Neural progenitor cell (in vitro differentiated cells): ENCODE results near the gene SLC25A13. TPM values are rescaled to one million over a fixed set of nuclear protein-coding genes. Genes with fewer than 3 reads are reported as not detected.

ENCODE experiments used
- DNase-seq: peaks from one replicate; pipeline ENCODE4 v3.0.0-alpha.2; 2016; ENCODE audit warnings: low spot score
- H2AFZ ChIP-seq: fragments of 200-600 bp; sonication (generic); replicated peaks from 2 replicates; pipeline ENCODE4 v1.6.1; 2016; ENCODE audit warnings: antibody characterized with exemption
- H3F3A ChIP-seq: fragments of 200-600 bp; sonication (generic); 2 replicates; pipeline ENCODE4 v1.6.1; 2016; ENCODE audit warnings: antibody characterized with exemption, low read depth
- H3K27ac ChIP-seq: fragments of 200-600 bp; sonication (generic); 2 replicates; pipeline ENCODE4 v1.5.1; 2016; ENCODE audit warnings: mild to moderate bottlenecking
- H3K27me3 ChIP-seq: fragments of 200-600 bp; sonication (generic); 2 replicates; pipeline ENCODE4 v1.6.1; 2016; ENCODE audit warnings: mild to moderate bottlenecking, moderate library complexity
- H3K36me3 ChIP-seq: fragments of 200-600 bp; sonication (generic); 2 replicates; pipeline ENCODE4 v1.5.1; 2016
- H3K4me1 ChIP-seq: fragments of 200-600 bp; sonication (generic); 2 replicates; pipeline ENCODE4 v1.6.1; 2016; ENCODE audit warnings: mixed run types
- H3K4me2 ChIP-seq: fragments of 200-600 bp; sonication (generic); 2 replicates; pipeline ENCODE4 v1.6.1; 2016
- H3K4me3 ChIP-seq: fragments of 200-600 bp; sonication (generic); 2 replicates; pipeline ENCODE4 v1.5.1; 2016
- H3K79me2 ChIP-seq: fragments of 200-600 bp; sonication (generic); 2 replicates; pipeline ENCODE4 v1.6.1; 2016; ENCODE audit warnings: low read depth
- H3K9ac ChIP-seq: fragments of 200-600 bp; sonication (generic); 2 replicates; pipeline ENCODE4 v1.6.1; 2016
- H3K9me3 ChIP-seq: fragments of 200-600 bp; sonication (generic); 2 replicates; pipeline ENCODE4 v1.5.1; 2016; ENCODE audit warnings: low read depth
- H4K20me1 ChIP-seq: fragments of 200-600 bp; sonication (generic); 2 replicates; pipeline ENCODE4 v1.6.1; 2016; ENCODE audit warnings: low read depth
- H3K27ac Mint-ChIP-seq: 3 replicates; pipeline ENCODE4 v1.8.0; 2021; ENCODE audit warnings: mixed read lengths
- H3K27me3 Mint-ChIP-seq: 2 replicates; pipeline ENCODE4 v1.8.0; 2022; ENCODE audit warnings: low read depth, mild to moderate bottlenecking, inconsistent platforms, moderate library complexity, mixed read lengths; ENCODE audit not compliant: insufficient read depth
- H3K36me3 Mint-ChIP-seq: 3 replicates; pipeline ENCODE4 v1.8.0; 2021; ENCODE audit warnings: mixed read lengths
- H3K4me1 Mint-ChIP-seq: 3 replicates; pipeline ENCODE4 v1.8.0; 2021; ENCODE audit warnings: mixed read lengths
- H3K4me3 Mint-ChIP-seq: 3 replicates; pipeline ENCODE4 v1.8.0; 2021; ENCODE audit warnings: mild to moderate bottlenecking, moderate library complexity, mixed read lengths
- H3K9me3 Mint-ChIP-seq: 3 replicates; pipeline ENCODE4 v1.8.0; 2020; ENCODE audit warnings: mixed read lengths
- CTCF ChIP-seq: fragments of 200-600 bp; sonication (generic); IDR thresholded peaks from 2 replicates; pipeline ENCODE4 v1.5.1; 2017; ENCODE audit warnings: antibody characterized with exemption, mild to moderate bottlenecking
- EZH2 ChIP-seq: fragments of 200-600 bp; sonication (generic); IDR thresholded peaks from 2 replicates; pipeline ENCODE4 v1.6.1; 2017; ENCODE audit warnings: antibody characterized with exemption, mild to moderate bottlenecking, moderate library complexity
- EZH2phosphoT487 ChIP-seq: fragments of 200-600 bp; sonication (generic); IDR thresholded peaks from 2 replicates; pipeline ENCODE4 v1.6.1; 2017; ENCODE audit warnings: antibody characterized with exemption
- total RNA-seq: library from RNA; depleted of rRNA; stranded (reverse); fragments of >200 nt; gene quantifications from 2 replicates; pipeline ENCODE4 v1.2.3, GENCODE V29; 2015; ENCODE audit warnings: low replicate concordance

Gene SLC25A13
- total RNA-seq, 1 donor from 2014 or later: 83.3 TPM

- H3K27ac ChIP-seq: no peak overlapping the region
- H3F3A ChIP-seq: no peaks in the 10 kb centered on the region
- H3K36me3 ChIP-seq: no peaks in the 10 kb centered on the region
- no peak overlapping the region for H3K9ac ChIP-seq
- no peak overlapping the region for H2AFZ ChIP-seq
- peaks cover 9% of the 10 kb centered on the region for H3K4me1 ChIP-seq
- H3K27ac Mint-ChIP-seq: no peak overlapping the region
- no peak for DNase-seq
- no peak overlapping the region for H3K4me3 ChIP-seq
- no peak overlapping the region for H3K4me3 Mint-ChIP-seq
- H3K9me3 Mint-ChIP-seq: no peaks in the 10 kb centered on the region
- no peaks in the 10 kb centered on the region for H3K9me3 ChIP-seq
- H3K4me1 Mint-ChIP-seq: peaks cover 3% of the 10 kb centered on the region
- H4K20me1 ChIP-seq: no peaks in the 10 kb centered on the region
- no peaks in the 10 kb centered on the region for H3K36me3 Mint-ChIP-seq
- H3K4me2 ChIP-seq: no peak overlapping the region
- TF ChIP-seq EZH2phosphoT487 (no peak), CTCF (no peak), EZH2 (no peak)
- no peaks in the 10 kb centered on the region for H3K79me2 ChIP-seq
- H3K27me3 Mint-ChIP-seq: no peaks in the 10 kb centered on the region
- no peaks in the 10 kb centered on the region for H3K27me3 ChIP-seq
These were observed 34.1 kb upstream of the SLC25A13 start for GRCh38 chr7:96355990-96356506.

GRCh38 chr7:96354881-96355280 is 33.0 kb upstream of the SLC25A13 start:
- no peaks in the 10 kb centered on the region for H3K27me3 Mint-ChIP-seq
- H3K4me1 Mint-ChIP-seq: peaks cover 3% of the 10 kb centered on the region
- peak; percentile 27 for DNase-seq
- no peaks in the 10 kb centered on the region for H3K9me3 Mint-ChIP-seq
- no peaks in the 10 kb centered on the region for H3K9me3 ChIP-seq
- no peaks in the 10 kb centered on the region for H3K36me3 Mint-ChIP-seq
- no peaks in the 10 kb centered on the region for H3K27me3 ChIP-seq
- no peaks in the 10 kb centered on the region for H3K79me2 ChIP-seq
- no peaks in the 10 kb centered on the region for H3K36me3 ChIP-seq
- no peak overlapping the region for H2AFZ ChIP-seq
- no peaks in the 10 kb centered on the region for H3F3A ChIP-seq
- no peaks in the 10 kb centered on the region for H4K20me1 ChIP-seq
- H3K27ac ChIP-seq: no peak overlapping the region
- no peak overlapping the region for H3K4me3 Mint-ChIP-seq
- H3K27ac Mint-ChIP-seq: no peak overlapping the region
- TF ChIP-seq EZH2 (no peak), EZH2phosphoT487 (no peak), CTCF (no peak)
- no peak overlapping the region for H3K4me2 ChIP-seq
- no peak overlapping the region for H3K9ac ChIP-seq
- H3K4me3 ChIP-seq: no peak overlapping the region
- H3K4me1 ChIP-seq: peaks cover 9% of the 10 kb centered on the region

DNA sequence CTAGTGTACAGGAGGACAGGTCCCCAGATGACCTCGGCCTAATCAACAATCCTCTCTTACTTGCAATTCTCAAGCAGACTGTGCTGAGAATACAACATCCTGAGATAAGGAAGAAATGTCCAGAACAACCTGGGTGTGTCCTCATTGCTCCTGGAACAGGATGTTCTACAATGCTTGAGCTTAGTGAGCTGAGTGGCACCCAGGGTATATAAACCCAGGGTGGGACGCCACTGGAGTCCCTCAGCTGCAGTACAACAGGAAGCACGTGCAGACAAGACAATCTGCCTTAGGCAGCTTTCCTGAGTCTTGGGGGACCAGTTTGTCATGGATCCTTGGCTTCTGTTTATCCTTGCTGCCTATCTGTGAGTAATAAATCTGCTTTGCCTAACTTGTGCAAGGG is 27.7 kb upstream of the SLC25A13 start:
- no peaks in the 10 kb centered on the region for H3F3A ChIP-seq
- Mint-ChIP-seq H3K4me3 (no peak overlapping the region), H3K27ac (no peak overlapping the region), H3K9me3 (no peaks in the 10 kb centered on the region), H3K4me1 (peaks cover 10% of the 10 kb centered on the region), H3K36me3 (no peaks in the 10 kb centered on the region), H3K27me3 (no peaks in the 10 kb centered on the region)
- no peaks in the 10 kb centered on the region for H3K36me3 ChIP-seq
- no peak overlapping the region for H3K4me2 ChIP-seq
- no peak overlapping the region for H3K27ac ChIP-seq
- H3K9me3 ChIP-seq: no peaks in the 10 kb centered on the region
- H4K20me1 ChIP-seq: no peaks in the 10 kb centered on the region
- no peak overlapping the region for H2AFZ ChIP-seq
- H3K79me2 ChIP-seq: no peaks in the 10 kb centered on the region
- no peaks in the 10 kb centered on the region for H3K27me3 ChIP-seq
- H3K4me3 ChIP-seq: no peak overlapping the region
- no peak for DNase-seq
- H3K4me1 ChIP-seq: peaks cover 10% of the 10 kb centered on the region
- TF ChIP-seq EZH2phosphoT487: no peak
- TF ChIP-seq EZH2: no peak
- TF ChIP-seq CTCF: no peak
- H3K9ac ChIP-seq: no peak overlapping the region
